ENCODE measurements around the gene LSP1. TPM values are rescaled to one million over a fixed set of nuclear protein-coding genes. Genes with fewer than 3 reads are reported as not detected.

The LSP1 gene
- total and polyA plus RNA-seq, 12 donors: 4.0 to 1,341 (median 278) TPM

DNA sequence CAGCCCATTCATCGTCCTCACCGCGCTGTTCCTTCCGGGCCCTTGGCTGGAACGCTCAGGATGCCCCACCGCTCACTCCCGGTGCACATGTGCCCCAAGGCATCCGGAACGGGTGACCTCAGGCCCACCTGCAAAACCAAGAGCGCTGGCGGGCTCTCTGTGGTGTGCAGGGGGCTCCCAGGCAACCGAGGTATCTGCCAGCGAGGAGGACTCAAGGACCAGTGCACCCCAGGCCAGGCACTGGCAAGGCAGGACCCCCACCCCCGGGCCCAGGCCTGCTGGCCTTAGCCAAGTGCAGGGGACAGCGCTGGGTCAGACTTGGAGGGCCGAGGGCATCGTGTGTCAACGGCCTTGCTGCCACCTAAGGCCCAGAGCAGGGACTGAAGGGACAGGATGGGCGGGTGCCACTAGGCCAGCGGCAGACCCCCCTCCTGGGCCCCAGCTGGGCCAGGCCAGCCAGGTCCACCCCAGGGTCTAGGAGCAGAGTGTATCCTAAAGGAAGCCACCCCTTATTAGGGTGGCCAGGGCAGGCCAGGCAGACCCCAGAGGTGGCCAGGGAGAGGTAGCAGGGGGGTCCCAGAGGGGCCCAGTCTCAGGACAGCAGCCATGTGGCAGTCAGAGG lies 75.1 kb downstream of the LSP1 start:
- 71 to 91% (median 87%) methylated on average over 2 to 20 of the region's 20 CpGs for WGBS, 4 donors
- TF ChIP-seq, protein P1, sequence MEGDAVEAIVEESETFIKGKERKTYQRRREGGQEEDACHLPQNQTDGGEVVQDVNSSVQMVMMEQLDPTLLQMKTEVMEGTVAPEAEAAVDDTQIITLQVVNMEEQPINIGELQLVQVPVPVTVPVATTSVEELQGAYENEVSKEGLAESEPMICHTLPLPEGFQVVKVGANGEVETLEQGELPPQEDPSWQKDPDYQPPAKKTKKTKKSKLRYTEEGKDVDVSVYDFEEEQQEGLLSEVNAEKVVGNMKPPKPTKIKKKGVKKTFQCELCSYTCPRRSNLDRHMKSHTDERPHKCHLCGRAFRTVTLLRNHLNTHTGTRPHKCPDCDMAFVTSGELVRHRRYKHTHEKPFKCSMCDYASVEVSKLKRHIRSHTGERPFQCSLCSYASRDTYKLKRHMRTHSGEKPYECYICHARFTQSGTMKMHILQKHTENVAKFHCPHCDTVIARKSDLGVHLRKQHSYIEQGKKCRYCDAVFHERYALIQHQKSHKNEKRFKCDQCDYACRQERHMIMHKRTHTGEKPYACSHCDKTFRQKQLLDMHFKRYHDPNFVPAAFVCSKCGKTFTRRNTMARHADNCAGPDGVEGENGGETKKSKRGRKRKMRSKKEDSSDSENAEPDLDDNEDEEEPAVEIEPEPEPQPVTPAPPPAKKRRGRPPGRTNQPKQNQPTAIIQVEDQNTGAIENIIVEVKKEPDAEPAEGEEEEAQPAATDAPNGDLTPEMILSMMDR (IDR thresholded peaks at IDR 0.05): no peak
- TF ChIP-seq POLR2A (IDR thresholded peaks at IDR 0.05): no peak
- intact Hi-C loops (cut with DNase I): no loop called here

DNA sequence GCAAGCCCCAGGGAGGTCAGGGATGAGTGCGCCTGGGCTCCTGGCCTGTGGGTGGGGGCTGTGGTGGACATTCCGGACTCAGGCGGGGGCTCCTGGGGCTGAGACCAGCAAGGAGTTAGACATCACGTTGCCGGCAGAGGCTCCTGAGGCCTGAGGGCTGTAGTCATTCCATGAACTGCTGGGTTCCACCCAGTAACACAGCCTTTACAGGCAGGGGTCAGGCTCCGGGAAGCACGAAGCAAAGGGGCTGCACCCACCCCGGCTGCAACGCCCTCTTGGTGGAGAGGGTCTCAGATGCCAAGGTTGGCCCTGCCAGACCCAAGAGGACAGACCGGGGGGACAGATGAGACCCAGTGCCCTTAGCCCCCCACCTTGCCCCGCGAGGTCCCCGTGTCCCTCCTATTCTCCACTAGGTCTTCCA lies 75.6 kb downstream of the LSP1 start:
- H3K4me3 ChIP-seq: no peak overlapping the region
- no peaks in the 10 kb centered on the region for H3K9me3 ChIP-seq (replicated peaks in 1 of 3)
- peak in 1 of 7 donors; percentile 8 for DNase-seq
- TF ChIP-seq, protein P1 (IDR thresholded peaks at IDR 0.05): no peak
- no peak for TF ChIP-seq POLR2A (IDR thresholded peaks at IDR 0.05)
- no peaks in the 10 kb centered on the region for H3K27me3 ChIP-seq
- 86 to 100% (median 91%) methylated on average over 3 to 13 of the region's 13 CpGs for WGBS, 4 donors
- peaks cover 0 to 3% of the 10 kb centered on the region in 2 donors for H3K4me1 ChIP-seq (replicated peaks in 1 of 2)
- H3K36me3 ChIP-seq (replicated peaks in 1 of 2): no peaks in the 10 kb centered on the region
- peak overlapping the region in 2 of 5 donors; percentile 47 to 69 for H3K27ac ChIP-seq
- intact Hi-C loops (cut with DNase I): no loop called here

More for the DNA sequence above, 75.1 kb downstream of the LSP1 start:
- Histone ChIP-seq H3K27ac (peak overlapping the region in 2 of 5 donors; percentile 47 to 69), H3K9me3 (replicated peaks in 1 of 3) (no peaks in the 10 kb centered on the region), H3K4me1 (replicated peaks in 1 of 2) (peaks cover 0 to 3% of the 10 kb centered on the region in 2 donors), H3K36me3 (replicated peaks in 1 of 2) (no peaks in the 10 kb centered on the region), H3K27me3 (no peaks in the 10 kb centered on the region), H3K4me3 (no peak overlapping the region)
- no peak for DNase-seq

DNA sequence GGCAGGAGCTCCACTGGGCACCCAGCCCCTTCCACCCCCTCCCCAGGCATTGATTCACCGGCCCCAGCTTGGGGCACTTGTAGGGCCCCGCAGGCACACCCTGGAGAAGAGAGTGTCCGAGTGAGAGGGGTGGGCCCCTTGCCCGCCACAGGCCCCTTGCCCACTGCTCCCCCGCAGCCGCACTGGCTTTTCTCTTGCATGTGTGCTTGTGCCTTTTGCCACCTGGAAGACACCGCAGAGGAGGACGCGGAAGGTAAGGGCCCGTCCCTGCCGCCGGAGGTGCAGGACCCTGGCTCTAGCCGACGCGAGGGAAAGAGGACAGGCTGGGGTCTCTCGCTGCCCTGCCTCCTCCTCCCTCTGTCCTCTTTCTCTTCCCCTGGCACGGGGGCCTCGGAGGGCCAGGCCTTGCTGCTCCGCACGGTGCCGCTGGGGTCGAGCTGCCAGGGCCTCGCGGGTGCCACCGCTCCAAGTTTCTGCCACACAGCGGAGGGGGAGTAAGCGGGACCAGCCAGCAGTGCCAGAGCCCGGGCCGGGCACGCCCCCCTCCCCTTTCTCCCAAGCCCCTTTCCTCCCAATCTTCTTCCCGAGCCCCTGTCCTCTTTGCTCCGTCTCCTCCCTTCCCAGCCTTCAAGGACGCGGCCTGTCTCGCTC lies 76.1 kb downstream of the LSP1 start:
- Histone ChIP-seq H3K36me3 (replicated peaks in 1 of 2) (no peaks in the 10 kb centered on the region), H3K9me3 (replicated peaks in 1 of 3) (no peaks in the 10 kb centered on the region), H3K4me3 (no peak overlapping the region), H3K4me1 (replicated peaks in 1 of 2) (peaks cover 0 to 3% of the 10 kb centered on the region in 2 donors), H3K27me3 (no peaks in the 10 kb centered on the region), H3K27ac (peak overlapping the region in 1 of 5 donors; percentile 69)
- DNase-seq: peak in 1 of 7 donors; percentile 8
- 90 to 94% (median 92%) methylated on average over 29 to 35 of the region's 35 CpGs for WGBS, 4 donors
- TF ChIP-seq, protein P1 (IDR thresholded peaks at IDR 0.05): no peak
- intact Hi-C loops (cut with DNase I): no loop called here

DNA sequence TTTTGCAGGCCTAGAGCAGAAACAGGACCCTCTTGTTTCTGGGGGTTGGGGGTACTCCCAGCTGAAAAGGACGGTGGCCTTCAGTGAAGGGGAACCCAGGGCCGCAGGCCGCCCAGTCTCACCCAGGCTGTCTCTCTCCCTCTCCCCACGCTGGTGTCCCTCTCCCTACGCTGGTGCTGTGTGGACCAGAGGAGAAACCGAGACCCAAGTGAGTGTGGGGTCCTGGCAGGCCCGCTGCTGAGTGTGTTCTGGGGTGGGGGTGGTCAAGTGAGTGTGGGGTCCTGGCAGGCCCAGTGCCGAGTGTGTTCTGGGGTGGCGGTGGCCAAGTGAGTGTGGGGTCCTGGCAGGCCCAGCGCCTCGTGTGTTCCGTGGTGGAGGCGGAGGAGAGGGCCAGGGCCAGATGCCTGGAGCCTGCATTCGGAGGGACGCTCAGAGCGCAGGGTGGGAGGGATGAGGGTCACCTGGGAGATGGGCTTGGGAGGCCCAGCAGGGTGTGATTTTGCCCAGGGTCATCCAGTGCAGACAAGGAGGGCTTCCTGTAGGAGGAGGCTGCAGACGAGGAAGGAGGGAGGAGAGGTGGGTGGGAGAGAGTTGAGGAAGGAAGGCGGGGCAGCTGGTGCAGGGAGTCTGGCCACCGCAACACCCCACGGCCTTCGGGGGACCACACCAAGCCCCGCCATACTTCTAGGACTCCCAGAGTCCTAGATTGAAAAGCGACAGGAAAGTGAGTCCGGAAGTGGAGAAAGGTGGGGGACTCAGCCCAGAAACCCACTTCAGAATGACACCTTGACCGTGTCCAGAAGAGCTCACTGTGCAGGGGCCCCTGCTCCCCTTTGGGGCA lies 77.0 kb downstream of the LSP1 start:
- Histone ChIP-seq H3K27ac (peak overlapping the region in 2 of 5 donors; percentile 34 to 57), H3K4me1 (replicated peaks in 1 of 2) (peaks cover 0 to 3% of the 10 kb centered on the region in 2 donors), H3K36me3 (replicated peaks in 1 of 2) (no peaks in the 10 kb centered on the region), H3K27me3 (no peaks in the 10 kb centered on the region), H3K9me3 (replicated peaks in 1 of 3) (no peaks in the 10 kb centered on the region), H3K4me3 (no peak overlapping the region)
- WGBS, 4 donors: 88 to 89% (median 89%) methylated on average over 22 to 25 of the region's 25 CpGs
- intact Hi-C loops (cut with DNase I): loop anchor here in 1 of 2 donors (5.0 kb wide), 1 partner anchor 222 kb away; no protein-coding TSS in a partner anchor
- peak in 2 of 7 donors; percentile 8 to 10 for DNase-seq
- TF ChIP-seq POLR2A (IDR thresholded peaks at IDR 0.05): no peak
- TF ChIP-seq, protein P1 (IDR thresholded peaks at IDR 0.05): no peak

Data from adrenal gland (tissue), 12 donors.